ENCODE data around the gene TMEM45B. TPM values are rescaled to one million over a fixed set of nuclear protein-coding genes. Genes with fewer than 3 reads are reported as not detected.
A peak's percentile ranks its signal among the peaks of the same experiment; 100 is the strongest.
"Not testable (repeated sequence)": the region's sequence is repeated elsewhere in the genome, so short reads cannot be mapped to it uniquely, and the experiment has no call there.

TMEM45B gene
- total RNA-seq, 6 experiments from 2014 or later, result 10.0 to 126 (median 18.6) TPM

DNA sequence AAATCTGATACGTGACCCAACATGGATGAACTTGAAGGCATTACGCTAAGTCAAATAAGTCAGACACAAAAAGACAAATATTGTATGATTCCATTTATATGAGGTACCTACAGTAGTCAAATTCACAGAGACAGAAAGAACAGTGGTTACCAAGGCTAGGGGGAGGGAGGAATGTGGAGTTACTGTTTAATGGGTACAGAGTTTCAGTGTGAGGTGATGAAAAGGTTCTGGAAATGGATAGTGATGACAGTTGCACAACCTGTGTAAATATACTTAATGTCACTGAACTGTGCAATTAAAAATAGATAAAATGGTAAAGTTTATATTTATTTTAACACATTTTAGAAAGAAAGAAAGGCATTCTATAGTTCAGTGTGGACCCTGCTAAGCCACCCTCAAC, 24.1 kb upstream of the TMEM45B start:
- no peak overlapping the region for H3K27ac ChIP-seq
- no peaks in the 10 kb centered on the region for H3K36me3 ChIP-seq
- intact Hi-C loops (cut with DNase I), result no loop called here
- H3K4me1 ChIP-seq, result peaks cover 0 to 11% (median 4%) of the 10 kb centered on the region in 4 donors
- ATAC-seq, result peak; percentile 89 to 95 (median 93)
- H3K4me3 ChIP-seq, result no peak overlapping the region
- 61% methylated on average over 2 of the region's 2 CpGs for WGBS (ENCODE audit: insufficient coverage, low coverage, low lambda C conversion rate, missing lambda C conversion rate)
- no peaks in the 10 kb centered on the region for H3K27me3 ChIP-seq
- TF ChIP-seq, protein P1, sequence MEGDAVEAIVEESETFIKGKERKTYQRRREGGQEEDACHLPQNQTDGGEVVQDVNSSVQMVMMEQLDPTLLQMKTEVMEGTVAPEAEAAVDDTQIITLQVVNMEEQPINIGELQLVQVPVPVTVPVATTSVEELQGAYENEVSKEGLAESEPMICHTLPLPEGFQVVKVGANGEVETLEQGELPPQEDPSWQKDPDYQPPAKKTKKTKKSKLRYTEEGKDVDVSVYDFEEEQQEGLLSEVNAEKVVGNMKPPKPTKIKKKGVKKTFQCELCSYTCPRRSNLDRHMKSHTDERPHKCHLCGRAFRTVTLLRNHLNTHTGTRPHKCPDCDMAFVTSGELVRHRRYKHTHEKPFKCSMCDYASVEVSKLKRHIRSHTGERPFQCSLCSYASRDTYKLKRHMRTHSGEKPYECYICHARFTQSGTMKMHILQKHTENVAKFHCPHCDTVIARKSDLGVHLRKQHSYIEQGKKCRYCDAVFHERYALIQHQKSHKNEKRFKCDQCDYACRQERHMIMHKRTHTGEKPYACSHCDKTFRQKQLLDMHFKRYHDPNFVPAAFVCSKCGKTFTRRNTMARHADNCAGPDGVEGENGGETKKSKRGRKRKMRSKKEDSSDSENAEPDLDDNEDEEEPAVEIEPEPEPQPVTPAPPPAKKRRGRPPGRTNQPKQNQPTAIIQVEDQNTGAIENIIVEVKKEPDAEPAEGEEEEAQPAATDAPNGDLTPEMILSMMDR (IDR thresholded peaks at IDR 0.05), result no peak
- TF ChIP-seq POLR2A (IDR thresholded peaks at IDR 0.05), result no peak
- no peak for DNase-seq
- no peaks in the 10 kb centered on the region for H3K9me3 ChIP-seq

DNA sequence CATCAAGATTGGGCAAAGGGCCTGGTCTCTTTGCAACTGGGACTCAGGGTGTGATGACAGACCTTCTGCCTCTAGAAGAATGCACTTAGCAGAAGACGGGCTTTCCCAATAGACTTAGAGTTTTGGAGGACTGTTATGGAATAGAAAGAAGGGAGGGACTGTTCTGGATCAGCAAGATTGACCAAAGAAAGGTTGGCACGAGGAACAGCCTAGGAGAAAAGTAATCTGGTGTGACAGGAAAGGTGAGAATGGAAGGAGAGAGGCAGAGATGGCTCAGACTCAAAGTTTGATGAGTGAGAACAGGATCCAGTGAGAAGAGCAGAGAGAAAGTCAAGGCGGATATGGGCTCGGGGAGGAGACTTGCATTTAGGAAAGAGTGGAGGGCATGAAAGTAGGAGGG, 23.0 kb upstream of the TMEM45B start:
- WGBS (ENCODE audit: insufficient coverage, low coverage, low lambda C conversion rate, missing lambda C conversion rate), result 78% methylated on average over 3 of the region's 4 CpGs

DNA sequence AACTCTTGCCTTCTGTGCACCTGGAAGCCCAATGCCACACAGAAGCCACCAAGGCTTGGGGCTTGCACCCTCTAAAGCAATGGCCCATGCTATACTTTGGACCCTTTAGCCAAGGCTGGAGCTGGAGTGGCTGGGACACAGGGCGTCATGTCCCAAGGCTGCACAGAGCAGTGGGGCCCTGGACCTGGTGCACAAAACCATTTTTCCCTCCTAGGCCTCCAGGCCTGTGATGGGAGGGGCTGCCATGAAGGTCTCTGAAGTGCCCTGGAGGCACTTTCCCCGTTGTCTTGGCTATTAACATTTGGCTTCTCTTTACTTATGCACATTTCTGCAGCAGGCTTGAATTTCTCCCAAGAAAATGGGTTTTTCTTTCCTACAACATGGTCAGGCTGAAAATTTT, 20.6 kb upstream of the TMEM45B start:
- intact Hi-C loops (cut with DNase I), result no loop called here
- H3K27me3 ChIP-seq, result no peaks in the 10 kb centered on the region
- H3K4me3 ChIP-seq, result no peak overlapping the region
- ATAC-seq (no peak), DNase-seq (no peak)
- 40% methylated on average over 1 of the region's 2 CpGs for WGBS (ENCODE audit: insufficient coverage, low coverage, low lambda C conversion rate, missing lambda C conversion rate)
- no peaks in the 10 kb centered on the region for H3K36me3 ChIP-seq
- no peak for TF ChIP-seq POLR2A (IDR thresholded peaks at IDR 0.05)
- TF ChIP-seq, protein P1 (IDR thresholded peaks at IDR 0.05), result no peak
- no peak overlapping the region for H3K27ac ChIP-seq
- H3K4me1 ChIP-seq, result peaks cover 0 to 9% (median 4%) of the 10 kb centered on the region in 4 donors
- no peaks in the 10 kb centered on the region for H3K9me3 ChIP-seq

More for the DNA sequence above, 23.0 kb upstream of the TMEM45B start:
- Histone ChIP-seq H3K4me1 (peaks cover 0 to 9% (median 4%) of the 10 kb centered on the region in 4 donors), H3K27me3 (no peaks in the 10 kb centered on the region), H3K36me3 (no peaks in the 10 kb centered on the region), H3K4me3 (no peak overlapping the region), H3K9me3 (no peaks in the 10 kb centered on the region), H3K27ac (no peak overlapping the region)
- DNase-seq (no peak), ATAC-seq (no peak)
- no peak for TF ChIP-seq POLR2A (IDR thresholded peaks at IDR 0.05)
- intact Hi-C loops (cut with DNase I), result no loop called here

DNA sequence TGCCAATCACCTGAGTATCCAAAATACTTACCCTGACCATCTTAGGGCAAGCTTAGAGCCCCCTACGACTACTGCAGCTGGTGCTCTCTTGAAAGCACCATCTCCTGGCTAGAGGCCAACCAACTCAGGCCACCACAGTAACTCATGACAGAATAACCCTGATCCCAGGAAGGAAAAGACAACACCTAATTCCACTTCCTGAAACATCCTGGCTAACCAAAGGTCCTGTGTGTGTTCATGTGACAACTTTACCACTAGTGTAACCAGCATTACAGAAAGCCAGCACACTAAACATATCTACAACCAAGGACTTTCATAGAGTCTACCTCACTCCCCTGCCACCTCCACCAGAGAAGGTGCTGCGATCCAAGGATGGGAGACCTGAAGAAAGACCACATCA, 17.4 kb upstream of the TMEM45B start:
- ATAC-seq (no peak), DNase-seq (no peak)
- H3K4me3 ChIP-seq, result no peak overlapping the region
- TF ChIP-seq, protein P1 (IDR thresholded peaks at IDR 0.05), result no peak
- no peak for TF ChIP-seq POLR2A (IDR thresholded peaks at IDR 0.05)
- H3K9me3 ChIP-seq, result no peaks in the 10 kb centered on the region
- intact Hi-C loops (cut with DNase I), result no loop called here
- no peaks in the 10 kb centered on the region for H3K4me1 ChIP-seq
- 83% methylated on average over 1 of the region's 2 CpGs for WGBS (ENCODE audit: insufficient coverage, low coverage, low lambda C conversion rate, missing lambda C conversion rate)
- H3K36me3 ChIP-seq, result no peaks in the 10 kb centered on the region
- no peaks in the 10 kb centered on the region for H3K27me3 ChIP-seq
- no peak overlapping the region for H3K27ac ChIP-seq

DNA sequence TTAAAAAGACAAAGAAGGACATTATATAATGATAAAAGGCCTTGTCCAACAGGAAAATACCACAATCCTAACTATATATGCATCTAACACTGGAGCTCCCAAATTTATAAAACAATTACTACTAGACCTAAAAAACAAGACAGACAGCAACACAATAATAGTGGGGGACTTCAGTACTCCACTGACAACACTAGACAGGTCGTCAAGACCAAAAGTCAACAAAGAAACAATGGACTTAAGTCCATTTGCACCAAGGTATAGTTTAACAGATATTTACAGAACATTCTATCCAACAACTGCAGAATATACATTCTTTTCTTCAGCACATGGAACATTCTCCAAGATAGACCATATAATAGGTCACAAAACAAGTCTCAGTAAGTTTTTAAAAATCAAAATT, 15.5 kb upstream of the TMEM45B start:
- DNase-seq; H3K27ac ChIP-seq; H3K36me3 ChIP-seq; intact Hi-C loops (cut with DNase I); H3K9me3 ChIP-seq; H3K4me1 ChIP-seq; ATAC-seq; H3K4me3 ChIP-seq; H3K27me3 ChIP-seq: not testable (repeated sequence)
- 22% methylated on average over 1 of the region's 1 CpG for WGBS (ENCODE audit: insufficient coverage, low coverage, low lambda C conversion rate, missing lambda C conversion rate)

DNA sequence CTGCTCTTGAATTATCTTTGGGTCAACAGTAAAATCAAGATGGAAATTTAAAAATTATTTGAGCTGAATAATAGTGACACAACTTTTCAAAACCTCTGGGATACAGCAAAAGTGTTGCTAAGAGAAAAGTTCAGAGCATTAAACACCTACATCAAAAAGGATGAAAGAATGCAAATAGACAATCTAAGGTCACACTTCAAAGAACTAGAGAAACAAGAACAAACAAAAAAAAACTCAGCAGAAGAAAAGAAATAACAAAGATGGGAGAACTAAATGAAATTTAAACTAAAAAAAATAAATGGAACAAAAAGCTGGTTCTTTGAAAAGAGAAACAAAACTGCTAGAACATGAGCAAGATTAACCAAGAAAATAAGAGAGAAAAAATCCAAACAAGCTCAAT, 15.0 kb upstream of the TMEM45B start:
- ATAC-seq (no peak), DNase-seq (no peak)
- H3K4me1 ChIP-seq, result no peaks in the 10 kb centered on the region
- no peak overlapping the region for H3K27ac ChIP-seq
- H3K36me3 ChIP-seq, result no peaks in the 10 kb centered on the region
- intact Hi-C loops (cut with DNase I), result no loop called here
- no peaks in the 10 kb centered on the region for H3K9me3 ChIP-seq
- H3K4me3 ChIP-seq, result no peak overlapping the region
- TF ChIP-seq, protein P1 (IDR thresholded peaks at IDR 0.05), result no peak
- TF ChIP-seq POLR2A (IDR thresholded peaks at IDR 0.05), result no peak
- no peaks in the 10 kb centered on the region for H3K27me3 ChIP-seq
